ENCODE results near the gene GATA6.

Gene GATA6

DNA sequence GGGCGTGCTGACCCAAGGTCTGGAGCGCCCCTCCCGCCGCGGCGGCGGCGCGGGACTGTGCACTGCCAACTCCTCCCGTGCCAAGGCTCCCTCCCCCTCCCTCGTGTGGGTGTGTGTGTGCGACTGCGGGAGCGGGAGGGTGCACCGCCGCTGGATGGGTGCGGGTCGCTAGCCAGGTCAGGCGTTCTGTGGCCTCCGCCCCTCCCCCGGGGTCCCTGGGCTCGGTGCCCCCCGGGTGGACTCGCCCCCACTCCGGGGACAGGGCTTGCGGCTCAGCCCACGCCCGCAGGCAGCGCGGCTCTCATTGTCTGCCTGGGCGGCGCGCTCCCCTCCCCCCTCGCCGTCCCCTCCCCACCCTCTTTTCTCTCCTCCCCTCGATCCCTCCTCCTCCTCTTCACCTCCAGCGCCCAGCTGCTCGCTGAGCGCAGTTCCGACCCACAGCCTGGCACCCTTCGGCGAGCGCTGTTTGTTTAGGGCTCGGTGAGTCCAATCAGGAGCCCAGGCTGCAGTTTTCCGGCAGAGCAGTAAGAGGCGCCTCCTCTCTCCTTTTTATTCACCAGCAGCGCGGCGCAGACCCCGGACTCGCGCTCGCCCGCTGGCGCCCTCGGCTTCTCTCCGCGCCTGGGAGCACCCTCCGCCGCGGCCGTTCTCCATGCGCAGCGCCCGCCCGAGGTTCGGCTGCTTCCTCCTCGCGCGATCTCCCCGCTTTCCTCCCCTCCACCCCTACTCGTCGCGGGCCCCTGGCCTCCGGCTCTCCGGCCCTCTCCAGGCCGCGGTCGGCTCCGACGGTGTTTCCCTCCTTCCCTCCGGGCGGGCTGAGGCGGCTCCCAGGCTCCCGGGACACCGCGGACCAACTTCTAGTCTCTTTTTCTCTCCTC lies at the start of gene GATA6:
Gene GATA6, plus strand, starts transcription at position 579 of the 878 bp plus-strand sequence. CDS start 1,556 bp downstream, outside the sequence.
- peak; percentile 55; the same call in 1 of the 2 replicates for TF ChIP-seq ZFX (IDR thresholded peaks at IDR 0.05)
- TF ChIP-seq, protein P1, sequence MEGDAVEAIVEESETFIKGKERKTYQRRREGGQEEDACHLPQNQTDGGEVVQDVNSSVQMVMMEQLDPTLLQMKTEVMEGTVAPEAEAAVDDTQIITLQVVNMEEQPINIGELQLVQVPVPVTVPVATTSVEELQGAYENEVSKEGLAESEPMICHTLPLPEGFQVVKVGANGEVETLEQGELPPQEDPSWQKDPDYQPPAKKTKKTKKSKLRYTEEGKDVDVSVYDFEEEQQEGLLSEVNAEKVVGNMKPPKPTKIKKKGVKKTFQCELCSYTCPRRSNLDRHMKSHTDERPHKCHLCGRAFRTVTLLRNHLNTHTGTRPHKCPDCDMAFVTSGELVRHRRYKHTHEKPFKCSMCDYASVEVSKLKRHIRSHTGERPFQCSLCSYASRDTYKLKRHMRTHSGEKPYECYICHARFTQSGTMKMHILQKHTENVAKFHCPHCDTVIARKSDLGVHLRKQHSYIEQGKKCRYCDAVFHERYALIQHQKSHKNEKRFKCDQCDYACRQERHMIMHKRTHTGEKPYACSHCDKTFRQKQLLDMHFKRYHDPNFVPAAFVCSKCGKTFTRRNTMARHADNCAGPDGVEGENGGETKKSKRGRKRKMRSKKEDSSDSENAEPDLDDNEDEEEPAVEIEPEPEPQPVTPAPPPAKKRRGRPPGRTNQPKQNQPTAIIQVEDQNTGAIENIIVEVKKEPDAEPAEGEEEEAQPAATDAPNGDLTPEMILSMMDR (conservative IDR thresholded peaks at IDR 0.05): peak; percentile 63
- H3K27ac ChIP-seq: peak within 1 kb of the TSS; percentile 82

DNA sequence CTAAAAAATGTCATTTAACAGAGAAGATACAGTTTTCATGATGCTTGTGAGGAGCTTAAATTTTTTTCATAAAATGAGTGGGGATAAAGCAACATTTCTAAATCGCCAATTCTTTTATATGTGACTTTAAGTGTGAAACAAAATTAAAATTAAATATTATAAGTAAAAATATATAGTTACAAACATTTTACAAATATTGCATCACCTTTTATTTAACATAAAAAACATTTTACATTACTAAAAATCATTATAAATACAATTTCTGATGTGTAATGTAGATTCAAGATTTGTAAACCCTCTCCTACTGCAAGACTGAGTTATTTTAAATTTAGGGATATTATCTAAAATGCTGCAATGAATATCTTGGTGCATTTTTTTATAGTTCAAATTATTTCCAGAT lies 44.4 kb upstream of the GATA6 start:
- TF ChIP-seq ZFX (IDR thresholded peaks at IDR 0.05): no peak
- TF ChIP-seq, protein P1 (conservative IDR thresholded peaks at IDR 0.05): no peak
- no peak overlapping the region for H3K27ac ChIP-seq

DNA sequence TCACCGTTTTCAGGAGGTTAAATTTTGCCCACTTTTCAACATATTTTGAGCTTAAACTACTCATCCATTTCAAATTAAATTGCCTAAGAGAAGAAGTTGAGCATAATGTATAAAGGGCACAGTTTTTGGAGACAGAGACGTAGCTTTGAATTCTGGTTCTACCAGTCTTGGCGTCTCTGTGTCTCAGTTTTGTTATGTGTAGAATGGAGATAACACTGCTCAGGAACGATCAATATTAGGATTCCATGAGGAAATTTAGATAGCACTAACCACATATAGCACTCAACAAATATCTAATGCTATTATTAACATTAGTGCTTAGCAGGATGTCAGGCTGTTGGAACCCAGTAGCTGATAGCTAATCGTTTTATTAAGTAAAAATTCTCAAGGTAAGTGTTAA lies 40.4 kb upstream of the GATA6 start:
- H3K27ac ChIP-seq: no peak overlapping the region
- TF ChIP-seq ZFX (IDR thresholded peaks at IDR 0.05): no peak

DNA sequence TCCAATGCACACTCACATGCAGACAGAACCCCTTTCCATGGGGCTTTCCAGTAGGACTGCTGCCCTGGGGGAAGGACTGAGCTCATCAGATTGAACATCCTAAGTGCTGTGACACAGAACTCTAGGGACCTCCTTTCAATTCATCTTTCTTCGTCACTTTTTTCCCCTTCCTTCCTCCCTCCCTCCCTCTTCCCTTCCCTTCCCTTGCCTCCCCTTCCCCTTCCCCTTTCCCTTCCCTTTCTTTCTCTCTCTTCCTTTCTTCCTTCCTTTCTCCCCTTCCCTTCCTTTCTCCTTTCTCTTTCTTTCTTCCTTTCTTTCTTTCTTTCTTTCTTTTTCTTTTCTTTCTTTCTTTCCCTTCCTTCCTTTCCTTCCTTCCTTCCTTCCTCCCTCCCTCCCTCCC lies 39.6 kb upstream of the GATA6 start:
- TF ChIP-seq ZFX (IDR thresholded peaks at IDR 0.05): no peak
- TF ChIP-seq, protein P1 (conservative IDR thresholded peaks at IDR 0.05): no peak
- no peak overlapping the region for H3K27ac ChIP-seq

DNA sequence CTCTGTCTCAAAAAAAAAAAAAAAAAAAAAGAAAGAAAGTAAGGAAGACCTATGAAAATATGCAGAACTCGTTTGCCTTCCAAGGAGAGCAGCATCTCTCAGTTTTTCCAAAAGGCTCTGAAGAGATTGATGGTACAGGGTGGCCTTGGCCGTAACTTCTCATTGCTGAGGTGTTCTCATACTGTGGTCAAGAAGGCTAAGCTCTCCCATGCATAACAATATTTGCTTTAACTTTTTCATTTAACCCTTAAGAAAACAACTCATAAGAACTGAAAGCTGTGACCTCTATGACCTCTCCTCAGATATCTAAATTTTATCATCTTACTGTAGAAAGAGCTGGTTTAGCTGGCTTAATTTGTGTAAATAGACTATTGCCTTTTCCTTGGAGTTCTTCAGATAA lies 37.1 kb upstream of the GATA6 start:
- no peak overlapping the region for H3K27ac ChIP-seq
- no peak for TF ChIP-seq ZFX (IDR thresholded peaks at IDR 0.05)
- TF ChIP-seq, protein P1 (conservative IDR thresholded peaks at IDR 0.05): no peak

DNA sequence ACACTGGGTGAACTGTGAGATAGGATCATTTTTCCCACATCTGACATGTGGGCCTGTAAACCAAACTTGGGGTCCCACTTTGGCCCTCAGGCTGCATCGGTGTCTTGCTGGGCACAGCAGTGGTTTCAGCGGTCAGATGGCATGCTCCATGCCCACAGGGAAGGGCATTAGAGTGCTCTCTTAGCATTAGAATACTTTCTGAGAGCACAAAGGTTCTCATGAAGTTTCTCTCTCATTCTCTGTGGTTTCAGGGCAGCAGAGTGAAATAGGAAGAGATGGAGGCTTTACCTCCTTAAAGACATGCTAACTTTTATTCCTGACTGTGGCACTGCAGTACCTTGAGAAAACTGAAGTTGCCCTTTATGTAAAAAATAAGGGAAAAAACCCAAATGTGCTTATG lies 36.6 kb upstream of the GATA6 start:
- H3K27ac ChIP-seq: no peak overlapping the region
- TF ChIP-seq ZFX (IDR thresholded peaks at IDR 0.05): no peak
- TF ChIP-seq, protein P1 (conservative IDR thresholded peaks at IDR 0.05): no peak

DNA sequence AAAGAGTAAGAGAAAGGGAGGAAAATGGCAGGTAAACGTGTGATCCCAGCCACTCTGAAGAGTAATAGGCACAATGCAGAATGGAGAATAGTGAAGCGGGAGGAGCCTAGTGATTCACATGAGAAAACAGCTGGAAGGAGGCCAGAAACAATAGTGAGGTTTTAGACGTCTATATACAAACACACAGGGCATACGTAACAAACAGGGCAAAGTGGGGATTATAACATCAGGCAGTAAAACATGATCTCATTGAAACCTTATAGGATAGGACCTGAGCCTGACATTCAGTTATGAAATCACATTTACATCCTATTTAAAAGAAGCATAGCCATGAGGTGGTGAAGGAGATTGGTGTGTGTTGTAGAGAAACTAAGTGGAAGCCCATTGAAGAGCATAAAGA lies 33.0 kb upstream of the GATA6 start:
- no peak overlapping the region for H3K27ac ChIP-seq
- TF ChIP-seq ZFX (IDR thresholded peaks at IDR 0.05): no peak
- TF ChIP-seq, protein P1 (conservative IDR thresholded peaks at IDR 0.05): no peak

DNA sequence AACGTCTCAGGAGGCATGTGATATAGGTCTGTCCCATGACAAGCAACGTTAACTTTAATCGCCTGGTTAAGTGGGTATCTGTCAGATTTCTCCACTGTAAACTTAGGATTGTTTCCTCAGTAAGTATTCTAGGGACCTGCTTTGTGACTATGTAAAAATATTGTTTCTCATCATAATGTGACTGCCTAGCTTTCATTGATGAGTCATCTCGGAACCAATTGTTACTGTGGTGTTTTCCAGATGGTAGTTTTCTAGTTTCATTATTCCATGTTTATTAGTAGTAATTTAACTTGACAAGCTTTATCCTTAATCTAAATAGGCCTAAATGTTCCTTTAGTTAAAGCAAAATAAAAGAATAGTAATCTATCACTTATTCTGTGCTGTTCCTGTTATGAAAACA lies 28.2 kb upstream of the GATA6 start:
- no peak for TF ChIP-seq ZFX (IDR thresholded peaks at IDR 0.05)
- TF ChIP-seq, protein P1 (conservative IDR thresholded peaks at IDR 0.05): no peak
- no peak overlapping the region for H3K27ac ChIP-seq

Data from C4-2B (cell line).